H9 (cell line): ENCODE measurements around the gene LAMA3. TPM values are rescaled to one million over a fixed set of nuclear protein-coding genes. Genes with fewer than 3 reads are reported as not detected.

Source experiments
- DNase-seq: peaks from one replicate; pipeline ENCODE4 v3.0.0-alpha.2; 2017
- H2AFZ ChIP-seq: one replicate; pipeline ENCODE4 v1.6.1; 2013; ENCODE audit warnings: mild to moderate bottlenecking, low read length, control low read depth, moderate library complexity
- H2AK5ac ChIP-seq: 2 replicates; pipeline ENCODE4 v1.6.1; 2013; ENCODE audit warnings: low read length, control low read depth, mixed read lengths; ENCODE audit not compliant: insufficient read length
- H2BK120ac ChIP-seq: one replicate; pipeline ENCODE4 v1.6.1; 2013; ENCODE audit warnings: low read depth, mild to moderate bottlenecking, low read length, control low read depth, inconsistent platforms; ENCODE audit not compliant: poor library complexity, severe bottlenecking
- H2BK12ac ChIP-seq: 2 replicates; pipeline ENCODE4 v1.6.1; 2013; ENCODE audit warnings: low read length, control low read depth, mixed read lengths, low read depth; ENCODE audit not compliant: insufficient read length
- H2BK15ac ChIP-seq: 2 replicates; pipeline ENCODE4 v1.6.1; 2013; ENCODE audit warnings: low read depth, low read length, control low read depth
- H2BK20ac ChIP-seq: one replicate; pipeline ENCODE4 v1.6.1; 2013; ENCODE audit warnings: low read depth, mild to moderate bottlenecking, low read length, control low read depth, inconsistent platforms; ENCODE audit not compliant: poor library complexity, severe bottlenecking
- H2BK5ac ChIP-seq: 2 replicates; pipeline ENCODE4 v1.6.1; 2013; ENCODE audit warnings: low read length, control low read depth, mixed read lengths; ENCODE audit not compliant: insufficient read length
- H3K14ac ChIP-seq: 2 replicates; pipeline ENCODE4 v1.6.1; 2013; ENCODE audit warnings: low read length, control low read depth; ENCODE audit not compliant: insufficient read depth
- H3K18ac ChIP-seq: 2 replicates; pipeline ENCODE4 v1.6.1; 2013; ENCODE audit warnings: low read depth, mild to moderate bottlenecking, mixed read lengths, low read length, control low read depth; ENCODE audit not compliant: insufficient read length
- H3K23ac ChIP-seq: 2 replicates; pipeline ENCODE4 v1.6.1; 2013; ENCODE audit warnings: low read length, control low read depth, mixed read lengths, low read depth; ENCODE audit not compliant: insufficient read length
- H3K23me2 ChIP-seq: 2 replicates; pipeline ENCODE4 v1.6.1; 2013; ENCODE audit warnings: low read depth, mild to moderate bottlenecking, mixed read lengths, low read length, control low read depth; ENCODE audit not compliant: insufficient read length, poor library complexity, severe bottlenecking
- H3K27ac ChIP-seq: 2 replicates; pipeline ENCODE4 v1.5.1; 2013; ENCODE audit warnings: low read length, control low read depth, mixed read lengths, low read depth; ENCODE audit not compliant: insufficient read length
- H3K27me3 ChIP-seq: 2 replicates; pipeline ENCODE4 v1.6.1; 2013; ENCODE audit warnings: low read length, control low read depth, inconsistent platforms; ENCODE audit not compliant: insufficient read depth
- H3K4ac ChIP-seq: 2 replicates; pipeline ENCODE4 v1.6.1; 2013; ENCODE audit warnings: low read depth, mild to moderate bottlenecking, control low read depth, inconsistent platforms, low read length, moderate library complexity
- H3K4me1 ChIP-seq: 2 replicates; pipeline ENCODE4 v1.6.1; 2013; ENCODE audit warnings: low read length, control low read depth, inconsistent platforms; ENCODE audit not compliant: insufficient read depth
- H3K4me2 ChIP-seq: 2 replicates; pipeline ENCODE4 v1.6.1; 2013; ENCODE audit warnings: low read length, control low read depth, mixed read lengths; ENCODE audit not compliant: insufficient read length, insufficient read depth
- H3K56ac ChIP-seq: 2 replicates; pipeline ENCODE4 v1.6.1; 2013; ENCODE audit warnings: low read depth, mild to moderate bottlenecking, mixed read lengths, low read length, control low read depth; ENCODE audit not compliant: insufficient read length
- H3K79me1 ChIP-seq: 2 replicates; pipeline ENCODE4 v1.6.1; 2013; ENCODE audit warnings: low read depth, mild to moderate bottlenecking, moderate library complexity, low read length, control low read depth, inconsistent platforms; ENCODE audit not compliant: insufficient read depth, poor library complexity, severe bottlenecking
- H3K79me2 ChIP-seq: 2 replicates; pipeline ENCODE4 v1.6.1; 2013; ENCODE audit warnings: low read length, control low read depth, inconsistent platforms; ENCODE audit not compliant: insufficient read depth
- H3K9ac ChIP-seq: 2 replicates; pipeline ENCODE4 v1.6.1; 2013; ENCODE audit warnings: low read length, control low read depth, mixed read lengths; ENCODE audit not compliant: insufficient read length; ENCODE audit errors: extremely low read depth
- H3K9me3 ChIP-seq: one replicate; pipeline ENCODE4 v1.6.1; 2013; ENCODE audit warnings: low read depth, low read length, inconsistent platforms; ENCODE audit not compliant: control insufficient read depth
- H3T11ph ChIP-seq: one replicate; pipeline ENCODE4 v1.6.1; 2013; ENCODE audit warnings: mild to moderate bottlenecking, low read length, control low read depth, inconsistent platforms
- H4K20me1 ChIP-seq: one replicate; pipeline ENCODE4 v1.6.1; 2013; ENCODE audit not compliant: control insufficient read depth, insufficient read length, insufficient read depth
- H4K5ac ChIP-seq: 2 replicates; pipeline ENCODE4 v1.6.1; 2013; ENCODE audit warnings: low read depth, mild to moderate bottlenecking, mixed read lengths, low read length, control low read depth; ENCODE audit not compliant: insufficient read length
- H4K8ac ChIP-seq: replicated peaks from 2 replicates; pipeline ENCODE4 v1.6.1; 2013; ENCODE audit warnings: low read length, control low read depth, mixed read lengths, low read depth; ENCODE audit not compliant: insufficient read length
- H4K91ac ChIP-seq: 2 replicates; pipeline ENCODE4 v1.6.1; 2013; ENCODE audit warnings: low read depth, mild to moderate bottlenecking, moderate library complexity, mixed read lengths, low read length, control low read depth; ENCODE audit not compliant: insufficient read length
- H3K27ac Mint-ChIP-seq, 3 experiments: 2 replicates in 2 of 3; 3 replicates in 1 of 3; pipeline ENCODE4 v1.8.0; 2020 to 2021; ENCODE audit warnings: mixed read lengths in 3 of 3, mild to moderate bottlenecking in 1 of 3, moderate library complexity in 1 of 3
- H3K27me3 Mint-ChIP-seq: 2 replicates; pipeline ENCODE4 v1.8.0; 2021; ENCODE audit warnings: low read depth, mild to moderate bottlenecking, moderate library complexity, mixed read lengths
- H3K36me3 Mint-ChIP-seq, 3 experiments: 2 replicates in 2 of 3; 3 replicates in 1 of 3; pipeline ENCODE4 v1.8.0; 2020 to 2021; ENCODE audit warnings: low read depth in 3 of 3, mixed read lengths in 3 of 3; ENCODE audit not compliant: insufficient read depth in 1 of 3
- H3K4me1 Mint-ChIP-seq, 2 experiments: 2 replicates each; pipeline ENCODE4 v1.8.0; 2020; ENCODE audit warnings: mixed read lengths in 2 of 2
- H3K4me3 Mint-ChIP-seq, 2 experiments: 2 replicates in 1 of 2; 3 replicates in 1 of 2; pipeline ENCODE4 v1.8.0; 2020 to 2021; ENCODE audit warnings: mild to moderate bottlenecking in 2 of 2, mixed read lengths in 2 of 2, moderate library complexity in 1 of 2
- H3K9me3 Mint-ChIP-seq, 2 experiments: 2 replicates in 1 of 2; 3 replicates in 1 of 2; pipeline ENCODE4 v1.8.0; 2020; ENCODE audit warnings: mild to moderate bottlenecking in 2 of 2, mixed read lengths in 2 of 2, moderate library complexity in 1 of 2
- WGBS: extraction: QIAGEN DNeasy Blood & Tissue Kit; methylation state at CpG from one replicate; pipeline ENCODE4 v1.1.7; 2013; ENCODE audit warnings: missing lambda C conversion rate, low lambda C conversion rate, mixed read lengths; ENCODE audit not compliant: insufficient read length; ENCODE audit errors: extremely low coverage; 5-methylcytosine and 5-hydroxymethylcytosine counted together
- total RNA-seq: library from RNA; stranded (reverse); gene quantifications from 2 replicates; pipeline ENCODE4 v1.2.1, GENCODE V29; 2021
- TF ChIP-seq, protein P1 (sequence below): fragments of 200-600 bp; sonication (generic); conservative IDR thresholded peaks from 3 replicates; pipeline ENCODE4 v1.8.0; 2021; ENCODE audit warnings: antibody characterized with exemption, mild to moderate bottlenecking

The LAMA3 gene
- total RNA-seq, 1 experiment from 2014 or later, result 0.33 TPM

DNA sequence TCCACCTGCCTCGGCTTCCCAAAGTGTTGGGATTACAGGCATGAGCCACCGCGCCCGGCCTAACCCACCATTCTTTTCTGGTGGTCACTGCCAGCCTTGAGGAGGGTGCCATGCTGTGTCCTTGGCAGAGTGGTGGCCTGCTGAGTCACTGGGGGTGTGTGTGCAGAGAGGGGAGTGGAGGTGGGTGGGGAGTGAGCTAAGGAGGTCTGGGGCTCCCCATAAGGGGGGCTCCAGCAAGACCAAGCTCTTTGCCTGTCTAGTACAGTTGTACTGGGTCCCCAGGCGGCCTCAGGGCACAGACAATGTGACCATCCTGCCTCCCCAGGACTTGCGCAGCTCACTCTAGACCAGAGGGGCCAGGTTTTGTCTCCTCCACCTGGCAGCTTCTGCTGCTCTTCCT lies 36.1 kb downstream of the LAMA3 start:
- no peak overlapping the region for H3K4ac ChIP-seq
- H3K27ac Mint-ChIP-seq, result no peak overlapping the region
- no peak overlapping the region for H3K56ac ChIP-seq
- no peaks in the 10 kb centered on the region for H3K23me2 ChIP-seq
- H3K9me3 Mint-ChIP-seq, result no peaks in the 10 kb centered on the region
- H3K4me2 ChIP-seq, result no peak overlapping the region
- no peak overlapping the region for H3K14ac ChIP-seq
- H4K8ac ChIP-seq, result no peak overlapping the region
- TF ChIP-seq, protein P1, sequence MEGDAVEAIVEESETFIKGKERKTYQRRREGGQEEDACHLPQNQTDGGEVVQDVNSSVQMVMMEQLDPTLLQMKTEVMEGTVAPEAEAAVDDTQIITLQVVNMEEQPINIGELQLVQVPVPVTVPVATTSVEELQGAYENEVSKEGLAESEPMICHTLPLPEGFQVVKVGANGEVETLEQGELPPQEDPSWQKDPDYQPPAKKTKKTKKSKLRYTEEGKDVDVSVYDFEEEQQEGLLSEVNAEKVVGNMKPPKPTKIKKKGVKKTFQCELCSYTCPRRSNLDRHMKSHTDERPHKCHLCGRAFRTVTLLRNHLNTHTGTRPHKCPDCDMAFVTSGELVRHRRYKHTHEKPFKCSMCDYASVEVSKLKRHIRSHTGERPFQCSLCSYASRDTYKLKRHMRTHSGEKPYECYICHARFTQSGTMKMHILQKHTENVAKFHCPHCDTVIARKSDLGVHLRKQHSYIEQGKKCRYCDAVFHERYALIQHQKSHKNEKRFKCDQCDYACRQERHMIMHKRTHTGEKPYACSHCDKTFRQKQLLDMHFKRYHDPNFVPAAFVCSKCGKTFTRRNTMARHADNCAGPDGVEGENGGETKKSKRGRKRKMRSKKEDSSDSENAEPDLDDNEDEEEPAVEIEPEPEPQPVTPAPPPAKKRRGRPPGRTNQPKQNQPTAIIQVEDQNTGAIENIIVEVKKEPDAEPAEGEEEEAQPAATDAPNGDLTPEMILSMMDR, result no peak
- H2BK15ac ChIP-seq, result no peak overlapping the region
- H3K27me3 ChIP-seq, result no peaks in the 10 kb centered on the region
- H3K4me3 Mint-ChIP-seq, result no peak overlapping the region
- H3K23ac ChIP-seq, result no peak overlapping the region
- H2AK5ac ChIP-seq, result no peak overlapping the region
- H3K36me3 Mint-ChIP-seq, result no peaks in the 10 kb centered on the region
- H2AFZ ChIP-seq, result no peak overlapping the region
- no peaks in the 10 kb centered on the region for H3K9me3 ChIP-seq
- H2BK12ac ChIP-seq, result no peak overlapping the region
- H4K91ac ChIP-seq, result no peak overlapping the region
- no peaks in the 10 kb centered on the region for H3K79me1 ChIP-seq
- no peaks in the 10 kb centered on the region for H3K4me1 Mint-ChIP-seq
- H3K27me3 Mint-ChIP-seq, result no peaks in the 10 kb centered on the region; the same call in 1 of the 2 replicates
- no peaks in the 10 kb centered on the region for H4K20me1 ChIP-seq
- H4K5ac ChIP-seq, result no peak overlapping the region
- no peak overlapping the region for H3K18ac ChIP-seq
- no peak overlapping the region for H3K27ac ChIP-seq
- no peaks in the 10 kb centered on the region for H3K79me2 ChIP-seq
- H2BK120ac ChIP-seq, result no peak overlapping the region
- no peak for DNase-seq
- H2BK20ac ChIP-seq, result no peak overlapping the region
- no peaks in the 10 kb centered on the region for H3K4me1 ChIP-seq
- no peak overlapping the region for H3T11ph ChIP-seq
- H3K9ac ChIP-seq, result no peak overlapping the region
- WGBS, result no CpG with 5 or more reads among the region's 6 CpGs
- H2BK5ac ChIP-seq, result no peak overlapping the region
